Dermis blood vessel endothelial cell (primary cell): Measurements from ENCODE around the gene NOVA1. TPM values are rescaled to one million over a fixed set of nuclear protein-coding genes. Genes with fewer than 3 reads are reported as not detected.
"Not testable (repeated sequence)": the region's sequence is repeated elsewhere in the genome, so short reads cannot be mapped to it uniquely, and the experiment has no call there.

Experiments
- DNase-seq: peaks from one replicate; pipeline ENCODE4 v3.0.0; 2010
- total RNA-seq: library from RNA; depleted of rRNA; stranded (reverse); fragments of >200 nt; gene quantifications from 2 replicates; pipeline ENCODE4 v1.2.3, GENCODE V29; 2014

The NOVA1 gene
- under 0.01 and 0.05 TPM in 2 replicates for total RNA-seq

- no peak for DNase-seq
These were observed at the start of gene NOVA1 for GRCh38 chr14:26597589-26598080. NOVA1 (minus strand) TSS chr14:26598033; CDS start chr14:26597436, 597 bp downstream.

- DNase-seq = not testable (repeated sequence)
These were observed 47.2 kb upstream of the NOVA1 start for GRCh38 chr14:26645057-26645456.

- DNase-seq = no peak
These were observed 38.7 kb upstream of the NOVA1 start for GRCh38 chr14:26636561-26636960.

- not testable (repeated sequence) for DNase-seq
These were observed 37.1 kb upstream of the NOVA1 start for GRCh38 chr14:26634946-26635345.

GRCh38 chr14:26626256-26626655, 28.4 kb upstream of the NOVA1 start:
- no peak for DNase-seq

GRCh38 chr14:26622611-26623010, 24.8 kb upstream of the NOVA1 start:
- no peak for DNase-seq

- no peak for DNase-seq
These were observed 24.2 kb upstream of the NOVA1 start for GRCh38 chr14:26621807-26622560.

GRCh38 chr14:26621364-26621763, 23.5 kb upstream of the NOVA1 start:
- DNase-seq = no peak

- DNase-seq = no peak
These were observed 13.4 kb upstream of the NOVA1 start for GRCh38 chr14:26611259-26611658.

GRCh38 chr14:26606729-26607312, 9.0 kb upstream of the NOVA1 start:
- no peak for DNase-seq

GRCh38 chr14:26605602-26606001, 7.8 kb upstream of the NOVA1 start:
- no peak for DNase-seq

- DNase-seq = no peak
These were observed 5.1 kb upstream of the NOVA1 start for GRCh38 chr14:26602902-26603301.

- DNase-seq = no peak
These were observed 4.0 kb upstream of the NOVA1 start for GRCh38 chr14:26601856-26602255.

GRCh38 chr14:26599291-26599690, 1.5 kb upstream of the NOVA1 start:
- no peak for DNase-seq

GRCh38 chr14:26598672-26599131, 869 bp upstream of the NOVA1 start:
- DNase-seq = no peak

- peak; percentile 20 for DNase-seq
These were observed 343 bp upstream of the NOVA1 start for GRCh38 chr14:26598081-26598671.

- DNase-seq = no peak
These were observed 703 bp downstream of the NOVA1 start for GRCh38 chr14:26597071-26597588.

GRCh38 chr14:26596543-26597061, 1.2 kb downstream of the NOVA1 start:
- no peak for DNase-seq

GRCh38 chr14:26595926-26596542, 1.8 kb downstream of the NOVA1 start:
- no peak for DNase-seq

GRCh38 chr14:26594756-26595545, 2.9 kb downstream of the NOVA1 start:
- DNase-seq = no peak

GRCh38 chr14:26594148-26594547, 3.7 kb downstream of the NOVA1 start:
- no peak for DNase-seq

- no peak for DNase-seq
These were observed 4.5 kb downstream of the NOVA1 start for GRCh38 chr14:26593357-26593756.
